LHCN-M2 (cell line): ENCODE data around the gene AP1G2. TPM values are rescaled to one million over a fixed set of nuclear protein-coding genes. Genes with fewer than 3 reads are reported as not detected.
"Not testable (repeated sequence)": the region's sequence is repeated elsewhere in the genome, so short reads cannot be mapped to it uniquely, and the experiment has no call there.

Source experiments
- DNase-seq: peaks from one replicate; pipeline ENCODE4 v3.0.0-alpha.2; 2012; ENCODE audit warnings: low read depth
- total RNA-seq: library from RNA; depleted of rRNA; stranded (reverse); fragments of >200 nt; gene quantifications from 2 replicates; pipeline ENCODE4 v1.2.3, GENCODE V29; 2014

AP1G2 gene
- total RNA-seq, 1 experiment from 2014 or later, result 11.7 TPM

DNA sequence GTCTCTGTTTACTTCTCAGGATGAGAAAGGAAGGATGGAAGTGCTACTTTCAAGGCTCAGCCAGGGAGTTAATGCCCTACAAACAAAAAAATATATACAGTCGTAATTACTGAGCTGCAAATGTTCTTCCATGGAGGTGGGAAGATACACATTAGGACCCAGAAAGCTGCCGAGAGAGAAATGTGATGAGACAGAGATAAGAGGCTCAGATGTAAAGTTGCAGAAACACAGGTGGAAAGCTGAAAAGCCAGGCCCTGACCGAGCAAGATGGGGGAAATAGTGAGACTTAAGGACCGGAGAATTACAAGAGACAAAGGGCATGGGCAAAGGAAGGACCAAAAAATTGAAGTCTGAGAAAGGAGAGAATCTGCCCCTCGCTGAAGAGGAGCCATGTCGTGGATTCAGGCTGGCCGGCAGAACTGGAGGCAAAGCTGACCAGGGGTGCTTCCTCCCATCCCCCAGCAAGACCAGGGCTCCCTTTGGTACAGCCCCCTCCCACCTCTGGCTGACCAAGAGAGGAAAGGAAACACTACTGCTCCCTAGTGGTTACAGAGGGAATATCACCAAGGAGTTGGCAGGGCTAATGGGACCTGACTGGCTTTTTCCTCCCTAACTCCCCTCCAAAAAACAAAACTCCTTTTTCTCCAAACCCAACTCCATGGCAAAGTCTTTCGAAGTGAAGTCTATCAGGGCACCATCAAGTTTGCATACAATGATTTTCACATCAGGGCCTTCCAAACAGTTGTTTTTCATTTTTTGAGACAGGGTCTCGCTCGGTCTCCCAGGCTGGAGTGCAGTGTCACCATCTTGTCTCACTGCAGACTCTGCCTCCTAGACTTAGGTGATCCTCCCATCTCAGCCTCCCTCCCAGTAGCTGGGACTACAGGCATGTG lies 28.1 kb downstream of the AP1G2 start:
- peak; percentile 38 for DNase-seq

DNA sequence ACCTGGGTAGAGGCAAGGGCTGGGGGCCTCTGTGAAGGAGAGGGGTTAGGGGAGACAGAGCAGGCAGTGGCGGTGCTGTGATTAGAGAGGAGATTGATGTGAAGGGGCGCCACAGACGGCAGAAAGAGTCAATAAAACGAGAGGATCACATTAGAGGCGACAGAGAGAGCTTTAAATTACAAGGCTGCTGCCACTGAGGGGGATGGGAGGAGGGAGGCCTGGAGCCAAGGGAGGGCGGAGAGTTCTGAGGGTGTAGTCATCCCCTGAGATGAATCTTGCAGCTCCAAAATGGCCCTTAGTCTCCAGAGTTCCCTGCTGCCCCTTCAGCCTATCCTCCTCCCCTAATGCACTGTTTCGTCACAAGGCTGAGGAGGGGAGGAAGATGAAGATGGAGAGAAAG lies 28.8 kb downstream of the AP1G2 start:
- no peak for DNase-seq

DNA sequence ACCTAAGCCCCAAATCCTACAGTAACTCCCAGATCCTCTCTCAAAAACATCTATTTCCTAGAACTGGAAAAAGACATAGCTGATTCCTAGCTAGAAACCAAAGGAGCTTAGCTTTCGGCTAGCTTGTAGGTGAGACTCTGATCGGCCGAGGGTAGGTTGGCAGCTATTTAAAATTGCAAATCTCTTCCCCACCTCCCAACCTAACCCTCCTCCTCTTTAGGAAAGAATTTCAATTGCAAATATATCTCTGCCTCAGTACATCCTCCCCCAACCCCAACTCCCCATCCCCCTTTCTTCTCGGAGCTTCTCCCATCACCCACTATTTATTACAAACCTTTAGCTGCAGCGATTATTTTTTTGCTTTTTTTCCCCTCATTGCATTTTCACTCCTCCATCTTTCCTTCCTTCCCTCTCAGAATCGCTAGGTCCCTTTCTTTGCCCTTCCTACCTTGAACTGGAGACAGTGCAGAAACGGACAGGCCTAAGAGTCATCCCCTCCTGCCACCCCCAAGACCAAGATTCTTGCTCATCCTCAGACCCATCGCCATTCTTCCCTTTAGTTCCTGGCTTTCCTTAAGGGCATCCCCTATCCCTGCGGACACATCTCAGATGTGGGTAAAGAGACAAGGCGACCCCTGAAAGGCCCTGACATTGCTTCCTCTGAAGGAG lies 29.4 kb downstream of the AP1G2 start:
- DNase-seq, result no peak

DNA sequence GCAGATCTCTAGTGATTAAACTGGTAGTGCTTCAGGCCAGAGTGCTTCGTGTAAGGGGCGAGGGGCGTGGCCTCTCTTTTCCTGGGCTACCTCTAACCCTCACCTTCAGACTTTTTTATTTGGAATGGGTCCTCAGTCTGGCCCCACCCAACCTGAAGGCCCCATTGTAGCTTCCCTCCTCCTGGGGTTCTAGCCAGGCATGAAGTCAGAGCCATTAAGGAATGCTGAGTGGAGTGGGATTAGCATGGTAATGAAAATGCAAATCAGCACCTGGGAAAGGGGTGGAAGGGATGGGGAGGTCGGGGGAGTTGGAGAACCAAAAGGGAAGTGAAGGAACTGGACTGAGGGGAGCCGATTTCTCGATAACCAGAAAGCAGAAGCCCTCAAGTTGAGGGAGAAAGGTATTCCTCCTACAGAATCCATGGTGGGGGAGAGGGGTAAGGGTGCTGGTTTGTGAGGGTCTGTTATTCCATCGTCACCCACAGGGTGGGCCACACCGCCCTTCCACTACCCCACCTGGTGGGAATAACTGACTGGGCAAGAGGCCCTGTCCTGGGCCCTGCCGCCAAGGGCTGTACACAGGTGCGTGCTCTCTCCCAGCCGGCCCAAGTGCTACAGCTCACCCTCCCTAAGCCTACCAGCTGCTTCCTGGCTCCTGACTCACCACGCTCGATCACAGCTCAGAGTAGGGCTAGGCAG lies 30.1 kb downstream of the AP1G2 start:
- peak; percentile 48 for DNase-seq

DNA sequence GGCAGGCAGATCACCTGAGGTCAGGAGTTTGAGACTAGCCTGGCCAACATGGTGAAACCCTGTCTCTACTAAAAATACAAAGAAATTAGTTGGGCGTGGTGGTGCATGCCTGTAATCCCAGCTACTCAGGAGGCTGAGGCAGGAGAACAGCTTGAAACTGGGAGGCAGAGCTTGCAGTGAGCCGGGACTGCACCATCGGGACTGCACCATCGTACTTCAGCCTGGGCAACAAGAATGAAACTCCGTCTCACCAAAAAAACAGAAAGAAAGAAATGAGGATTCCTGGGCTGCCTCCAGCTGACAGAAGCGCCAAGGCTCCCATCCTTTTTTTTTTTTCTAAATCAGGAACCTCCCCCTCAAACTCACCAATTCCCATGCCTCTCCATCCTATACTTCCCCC lies 30.7 kb downstream of the AP1G2 start:
- DNase-seq, result not testable (repeated sequence)

DNA sequence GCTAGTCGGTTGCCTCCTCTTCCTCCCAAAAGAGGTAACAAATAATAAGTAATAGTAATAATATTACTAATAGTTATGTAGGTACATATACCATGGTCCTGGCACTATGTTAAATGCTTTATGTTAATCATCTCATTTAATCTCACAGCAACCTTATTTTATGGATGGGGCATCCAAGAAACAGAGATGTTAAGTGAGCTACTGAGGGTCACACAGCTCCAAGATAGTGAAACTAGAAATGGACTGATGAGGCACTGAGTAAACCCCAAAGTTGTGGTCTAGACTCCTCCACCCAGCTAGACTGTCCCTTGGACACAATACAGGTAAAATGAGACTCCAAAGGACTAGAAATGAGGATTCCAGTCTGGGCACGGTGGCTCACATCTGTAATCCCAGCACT lies 31.1 kb downstream of the AP1G2 start:
- DNase-seq, result no peak

DNA sequence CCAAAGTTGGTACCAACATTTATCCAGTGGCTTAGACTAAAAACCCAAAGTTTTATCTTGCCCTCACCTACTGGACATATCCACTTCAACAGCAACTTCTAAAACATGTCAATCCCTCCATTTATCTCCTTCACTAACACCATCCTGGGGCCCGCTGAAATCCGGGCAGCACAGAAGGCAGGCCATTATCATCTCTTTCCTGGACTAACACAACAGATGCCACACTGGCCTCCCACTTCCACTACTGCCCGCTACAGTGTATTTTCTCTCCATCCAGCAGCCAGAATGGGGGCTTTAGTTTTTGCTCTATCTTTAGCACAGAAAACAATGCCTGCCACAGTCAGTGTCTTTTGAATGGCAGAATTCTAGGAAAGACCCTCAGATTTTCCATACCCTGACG lies 31.6 kb downstream of the AP1G2 start:
- DNase-seq, result no peak

DNA sequence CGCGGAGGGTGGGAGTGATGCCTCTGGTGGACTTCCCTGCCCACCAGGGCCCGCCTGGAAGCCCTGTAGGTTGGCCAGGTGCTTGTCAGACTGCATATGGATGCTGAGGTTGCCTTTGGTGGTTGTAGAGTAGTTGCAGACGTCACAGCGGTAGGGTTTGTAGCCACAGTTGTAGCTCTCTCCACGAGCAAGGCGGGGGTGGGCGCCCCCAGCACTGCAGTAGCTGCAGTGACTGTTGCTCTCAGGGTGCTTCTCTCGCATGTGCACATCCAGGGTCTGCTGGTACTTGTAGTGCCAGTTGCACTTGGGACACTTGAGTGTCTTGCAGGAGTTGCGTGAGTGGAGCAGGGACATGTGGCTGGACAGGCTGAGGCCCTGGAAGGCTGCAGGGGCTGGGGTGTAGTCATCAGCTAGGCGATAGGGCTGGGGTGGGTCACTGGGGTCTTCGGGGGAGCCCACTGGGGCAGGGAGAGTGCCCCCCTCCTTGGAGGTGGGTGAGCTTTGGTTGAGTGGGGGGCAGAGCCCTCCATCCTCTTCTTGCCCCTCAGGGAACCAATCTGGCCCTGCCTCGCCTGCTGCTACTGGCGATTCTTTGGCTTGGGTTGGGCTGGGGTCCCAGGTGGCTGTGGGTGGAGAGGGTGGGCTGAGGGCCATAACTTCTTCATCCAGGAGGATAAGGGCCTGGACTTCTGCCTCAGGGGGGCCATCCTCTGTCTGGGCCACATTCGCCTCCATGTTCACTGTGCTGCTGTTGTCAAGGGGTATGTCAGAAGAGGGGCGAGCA lies 33.7 kb downstream of the AP1G2 start:
- no peak for DNase-seq

DNA sequence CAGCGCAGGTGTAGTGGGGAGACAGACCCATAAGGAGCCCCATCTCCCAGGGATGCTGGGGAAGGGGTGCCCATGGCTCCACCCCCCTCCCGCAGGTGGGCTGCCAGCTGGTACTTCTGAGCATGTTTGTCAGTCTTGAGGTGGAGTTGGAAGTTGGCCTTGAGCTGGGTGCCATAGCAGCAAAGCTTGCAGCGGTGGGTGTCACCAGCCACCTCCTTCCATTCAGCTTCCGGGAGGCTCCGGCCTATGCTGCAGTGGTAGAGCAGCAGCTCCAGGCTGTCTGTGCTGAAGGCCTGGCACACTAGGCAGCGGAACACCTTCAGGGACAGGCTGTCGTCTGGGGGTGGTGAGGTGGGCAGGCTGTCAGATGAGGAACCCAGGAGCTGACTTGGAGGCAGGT lies 34.9 kb downstream of the AP1G2 start:
- no peak for DNase-seq

DNA sequence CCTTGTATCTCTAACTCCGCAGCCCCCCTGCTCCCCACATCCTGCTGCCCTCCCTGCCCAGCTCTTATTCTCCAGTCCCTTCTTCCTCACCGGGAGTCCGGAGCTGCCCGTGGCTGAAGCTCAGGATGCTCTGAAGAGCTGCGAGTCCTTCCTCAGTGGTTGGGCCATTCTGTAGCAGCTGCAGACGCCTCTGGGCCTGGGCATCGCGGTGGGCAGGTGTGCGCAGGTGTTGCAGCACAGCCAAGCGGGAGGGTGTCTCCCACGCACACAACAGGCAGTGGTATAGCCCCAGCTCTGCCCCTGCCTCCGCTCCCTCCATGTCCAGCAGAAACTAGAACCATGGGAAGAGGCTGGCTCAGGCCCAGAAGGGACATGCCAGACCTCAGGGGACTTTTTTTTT lies 36.2 kb downstream of the AP1G2 start:
- no peak for DNase-seq

DNA sequence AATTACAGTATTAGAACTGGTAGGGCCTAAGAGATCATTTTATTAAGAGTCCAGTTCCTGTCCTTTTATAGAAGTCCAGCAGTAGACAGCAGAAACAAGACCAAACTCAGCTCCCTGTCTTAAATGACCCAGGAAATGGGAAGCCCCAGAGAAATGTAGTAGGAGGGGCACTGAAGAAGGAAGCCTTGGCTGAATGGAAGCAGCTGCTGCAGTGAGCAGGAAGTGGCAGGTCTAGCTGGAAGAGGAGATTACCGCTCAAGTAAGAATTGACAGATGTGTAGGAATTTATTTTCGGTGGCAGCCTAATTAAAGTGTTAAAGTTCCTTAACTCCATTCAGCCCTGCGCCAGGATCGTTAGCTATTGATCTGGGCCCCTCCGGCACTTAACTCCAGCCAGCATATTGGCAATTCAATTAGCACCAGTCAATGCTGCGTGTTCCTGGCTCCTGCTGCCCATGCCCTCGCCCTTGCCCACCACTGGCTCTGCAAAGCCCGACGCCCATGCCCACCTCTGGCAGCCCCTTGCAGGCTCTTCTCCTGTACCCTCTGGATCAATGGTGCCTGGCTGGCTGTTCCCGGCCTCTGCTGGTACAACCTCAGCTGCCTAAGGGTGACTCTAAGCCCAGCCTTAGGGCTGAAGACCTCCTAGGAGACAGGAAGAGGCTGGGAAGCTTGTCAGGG lies 37.1 kb downstream of the AP1G2 start:
- DNase-seq, result no peak

DNA sequence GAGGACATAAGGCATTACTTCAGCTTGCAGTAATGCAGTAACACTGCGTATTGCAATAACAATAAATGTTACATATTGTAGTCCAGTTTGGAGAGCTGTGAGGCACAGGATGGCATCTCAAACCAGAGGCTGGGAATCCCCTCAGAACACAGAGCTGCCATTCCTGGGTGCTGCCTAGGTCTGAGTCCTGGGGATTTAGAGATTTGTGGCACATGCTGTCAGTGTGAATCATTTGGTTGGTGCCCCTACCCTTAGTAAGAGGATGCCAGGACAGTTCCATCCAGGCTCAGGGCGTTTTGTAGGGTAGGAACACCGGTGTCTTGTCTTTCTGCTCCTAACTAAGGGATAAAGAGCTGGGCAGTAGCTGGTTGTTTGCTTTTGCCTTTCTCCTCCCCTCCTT lies 38.6 kb downstream of the AP1G2 start:
- no peak for DNase-seq

DNA sequence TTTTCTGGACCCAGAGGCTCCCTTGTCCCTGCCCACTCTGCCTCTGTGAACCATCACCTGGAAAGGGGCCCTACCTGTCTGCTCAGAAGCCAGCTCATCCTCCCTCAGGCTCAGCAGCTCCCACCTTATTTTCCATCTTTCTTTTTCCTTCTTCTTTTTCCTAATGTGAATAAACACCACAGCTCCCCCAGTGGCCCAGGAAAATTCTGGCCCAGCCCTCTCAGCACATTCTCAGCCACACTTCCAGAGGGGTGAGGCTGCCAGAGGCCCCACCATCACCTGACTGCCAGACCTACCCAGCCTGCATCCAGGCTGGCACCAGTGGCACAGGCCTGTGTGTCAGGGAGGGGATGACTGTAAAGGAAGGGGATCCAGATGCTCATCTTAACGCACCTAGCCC lies 39.0 kb downstream of the AP1G2 start:
- no peak for DNase-seq

DNA sequence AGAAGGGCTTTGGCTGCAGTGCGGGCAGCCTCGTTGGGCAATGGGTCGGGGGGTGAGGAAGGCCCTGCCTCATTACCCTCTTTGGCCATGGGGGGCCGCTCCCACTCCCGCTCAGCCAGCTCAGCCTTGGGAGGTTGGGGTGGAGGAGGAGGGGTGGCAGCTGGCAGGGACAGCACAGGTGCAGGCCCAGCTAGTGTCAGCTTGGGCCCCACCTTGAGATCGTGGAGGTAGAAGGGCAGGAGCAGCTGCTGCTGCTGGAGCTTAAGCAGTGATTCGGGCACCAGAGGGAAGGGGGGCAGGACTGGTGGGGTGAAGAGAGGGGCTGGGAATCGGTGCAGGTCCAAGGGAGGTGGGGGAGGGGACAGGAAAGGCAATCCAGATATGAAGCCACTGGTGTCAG lies 42.0 kb downstream of the AP1G2 start:
- no peak for DNase-seq

DNA sequence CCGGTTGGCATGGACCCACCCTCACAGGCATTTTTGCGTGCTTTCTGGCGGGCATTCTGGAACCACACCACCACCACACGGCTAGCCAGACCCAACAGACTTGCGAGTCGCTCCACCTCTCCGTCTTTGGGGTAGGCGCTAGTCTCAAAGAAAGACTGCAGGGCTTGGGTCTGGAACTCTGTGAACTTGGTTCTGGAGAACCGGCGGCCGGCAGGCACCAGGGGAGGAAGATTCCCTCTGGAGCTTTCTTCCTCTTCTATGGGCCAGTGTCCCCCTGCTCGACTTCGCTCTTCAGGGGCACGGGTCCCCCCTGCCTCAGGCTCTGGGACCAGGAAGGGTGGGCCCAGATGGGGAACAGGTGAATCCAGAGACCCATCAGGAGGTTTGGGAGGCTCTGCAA lies 42.6 kb downstream of the AP1G2 start:
- no peak for DNase-seq

DNA sequence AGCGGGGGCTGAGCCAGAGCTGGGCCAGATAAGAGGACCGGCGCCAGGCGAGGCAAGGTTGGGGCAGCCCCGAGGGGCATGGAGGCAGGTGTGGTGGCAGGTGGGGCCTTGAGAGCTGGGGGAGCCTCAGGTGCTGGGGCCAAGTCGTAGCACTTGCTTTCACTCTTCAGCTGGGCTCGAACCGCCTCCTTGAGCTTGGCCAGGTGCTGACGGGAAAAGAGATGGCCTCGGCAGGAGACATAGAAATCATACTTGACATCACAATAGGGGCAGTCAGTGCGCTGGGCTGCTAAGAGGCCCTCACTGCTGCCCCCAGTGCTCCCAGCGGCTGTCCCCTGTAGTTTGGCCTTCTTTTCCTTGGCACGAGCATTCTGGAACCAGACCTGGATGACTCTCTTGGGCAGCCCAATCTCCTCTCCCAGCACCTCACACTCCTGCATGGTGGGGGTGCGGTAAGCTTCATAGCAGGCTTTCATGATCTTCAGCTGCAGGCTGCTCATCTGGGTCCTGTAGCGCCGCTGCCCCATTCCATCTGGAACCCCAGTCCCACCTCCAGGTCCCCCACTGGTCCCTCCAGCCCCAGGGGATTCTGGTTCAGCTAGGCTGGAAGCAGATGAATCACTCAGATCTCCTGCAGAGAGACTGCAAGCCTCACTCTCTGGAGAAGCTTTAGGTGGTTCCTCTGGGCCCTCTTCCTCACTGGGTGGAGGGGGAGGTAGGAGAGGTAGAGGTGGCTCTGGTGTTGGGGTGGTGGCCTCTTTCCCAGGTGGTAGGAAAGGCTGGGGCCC lies 44.2 kb downstream of the AP1G2 start:
- no peak for DNase-seq

DNA sequence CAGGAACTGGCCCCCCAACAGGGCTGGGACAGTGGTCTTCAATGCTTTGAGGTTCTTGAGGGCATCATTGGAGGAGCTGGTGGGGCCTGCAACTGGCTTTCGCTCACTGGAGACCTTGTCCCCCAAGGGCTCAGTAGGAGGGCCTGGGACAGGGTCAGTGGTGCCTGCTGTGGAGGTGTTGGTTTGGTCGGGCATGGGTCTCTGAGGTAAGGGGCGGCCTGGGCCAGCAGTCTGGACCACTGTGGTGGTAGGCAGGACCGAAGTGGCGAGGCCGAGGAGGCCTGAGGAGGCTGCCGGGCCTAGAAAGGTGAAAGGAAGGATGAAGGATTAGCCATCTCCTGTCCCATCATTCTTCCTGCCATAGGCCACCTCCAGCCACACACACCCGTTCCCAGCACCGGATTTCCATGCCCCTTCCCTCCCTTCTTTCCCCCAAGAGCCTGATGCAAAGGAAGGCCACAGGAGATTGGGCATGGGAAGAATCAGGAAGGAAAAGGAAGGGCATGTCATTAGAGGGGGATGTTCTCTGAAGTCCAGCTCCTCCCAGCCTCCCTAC lies 44.9 kb downstream of the AP1G2 start:
- no peak for DNase-seq

DNA sequence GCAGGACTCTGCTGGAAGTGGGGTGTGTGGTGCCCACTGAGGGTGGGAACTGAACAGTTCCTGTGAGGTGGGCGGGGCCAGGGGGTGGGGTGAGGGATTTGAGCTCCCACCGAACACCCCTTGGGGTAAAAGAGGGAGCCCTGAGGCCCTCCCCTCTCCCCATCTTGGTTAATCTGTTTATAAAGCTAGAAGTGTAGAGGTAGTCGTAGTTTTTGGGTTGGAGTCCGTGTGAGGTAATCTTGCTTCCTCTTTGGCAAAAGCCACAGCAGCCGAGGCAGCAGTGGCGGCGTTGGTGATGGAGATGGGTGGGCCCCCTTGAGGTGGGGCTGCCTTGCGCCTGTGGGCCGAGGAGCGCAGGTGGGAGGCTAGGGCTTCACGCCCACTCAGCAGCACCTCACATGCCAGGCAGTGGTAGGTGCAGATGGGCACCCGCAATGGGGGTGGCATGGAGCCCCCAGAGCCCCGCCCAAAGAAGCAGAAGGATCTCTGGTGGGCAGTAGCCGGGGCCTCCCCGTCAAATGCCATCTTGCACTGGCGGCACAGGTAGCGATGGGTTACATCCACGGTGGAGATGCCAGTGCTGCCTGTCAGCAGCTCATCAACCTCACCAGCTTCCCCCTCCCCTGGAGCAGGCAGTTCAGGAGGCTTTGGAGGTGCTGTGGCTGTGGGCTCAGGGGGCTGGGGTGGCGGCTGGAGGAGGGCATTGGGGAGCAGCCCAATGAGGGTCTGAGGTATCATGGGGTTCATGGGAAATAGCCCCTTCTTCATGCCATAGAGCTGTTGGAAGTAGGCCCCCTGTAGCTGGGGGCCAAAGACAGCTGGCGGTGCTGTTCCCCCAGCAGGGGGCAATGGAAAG lies 45.6 kb downstream of the AP1G2 start:
- no peak for DNase-seq

DNA sequence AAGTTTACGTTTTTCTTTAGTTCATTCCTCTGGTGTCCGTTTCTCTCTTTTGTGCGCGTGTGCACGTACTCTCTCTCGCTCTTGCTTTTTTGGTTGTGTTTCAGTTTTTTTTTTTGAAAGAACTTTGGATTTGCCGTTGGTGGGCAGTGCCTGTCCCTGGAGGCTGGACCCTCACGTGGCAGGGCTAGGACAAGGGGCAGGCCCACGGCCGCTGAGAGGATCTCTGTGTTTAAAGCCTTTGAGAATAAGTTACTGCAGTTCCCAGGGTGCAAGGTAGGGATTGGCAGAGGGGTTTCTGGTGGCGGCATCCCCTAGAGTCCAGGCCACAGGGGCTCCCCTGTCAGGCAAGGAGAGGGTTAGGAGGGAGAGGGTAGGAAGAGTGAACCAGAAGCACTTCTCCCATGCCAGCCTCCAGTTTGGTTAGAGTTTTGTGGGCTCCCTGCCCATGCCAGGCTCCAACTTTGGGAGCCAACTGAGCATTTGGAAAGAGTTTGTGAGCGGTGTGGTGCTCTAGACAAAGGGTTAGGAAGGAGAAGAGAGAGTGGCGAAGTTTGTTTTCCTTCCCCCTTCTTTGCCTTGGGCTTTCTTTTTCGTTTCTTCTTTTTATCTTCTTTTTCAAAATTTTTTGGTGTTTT lies 46.6 kb downstream of the AP1G2 start:
- DNase-seq, result no peak
